Colonic mucosa (tissue), 4 donors: ENCODE data around the gene SPRYD3. TPM values are rescaled to one million over a fixed set of nuclear protein-coding genes. Genes with fewer than 3 reads are reported as not detected.

ENCODE experiments used
- DNase-seq: peaks from one replicate; pipeline ENCODE4 v3.0.0-alpha.2; 2020
- H3K27ac ChIP-seq: fragments of 200-600 bp; one replicate; pipeline ENCODE4 v1.8.0; 2021
- H3K27me3 ChIP-seq: fragments of 200-600 bp; one replicate; pipeline ENCODE4 v1.8.0; 2021
- H3K36me3 ChIP-seq: fragments of 200-600 bp; one replicate; pipeline ENCODE4 v1.8.0; 2021
- H3K4me1 ChIP-seq: fragments of 200-600 bp; one replicate; pipeline ENCODE4 v1.8.0; 2021; ENCODE audit warnings: mild to moderate bottlenecking
- H3K4me3 ChIP-seq: fragments of 200-600 bp; one replicate; pipeline ENCODE4 v1.8.0; 2021
- H3K9ac ChIP-seq, 2 donors: one replicate each; pipeline ENCODE4 v1.7.0; 2013; ENCODE audit warnings: control low read depth in 2 of 2, low read depth in 2 of 2, low read length in 2 of 2
- H3K9me3 ChIP-seq: fragments of 200-600 bp; one replicate; pipeline ENCODE4 v1.8.0; 2021
- CTCF ChIP-seq: fragments of 200-600 bp; IDR thresholded peaks from one replicate; pipeline ENCODE4 v1.8.0; 2022; ENCODE audit warnings: antibody characterized with exemption, mild to moderate bottlenecking
- intact Hi-C: fragments of 100-400 bp; cut with DNase I; formaldehyde crosslinking; loops from one replicate; pipeline ENCODE4 v1.14.1; 2022
- total RNA-seq, 2 donors: library from RNA; stranded (reverse); fragmentation: NEBNext Ultra II Directional in 1 of 2; extraction: Animal tissue kit (Norgen Biotek cat#: 25700) in 1 of 2; gene quantifications; one replicate each; pipeline ENCODE4 v1.2.1, GENCODE V29; 2021
- donor health status: healthy.
- donor health status: DM: no; HTN: no; CAD: no.
- donor health status: DM: no; HTN: no; CAD: no.

SPRYD3 gene
- total RNA-seq, 2 donors from 2014 or later, result 32.5 to 35.0 TPM

GRCh38 chr12:53090554-53090953 is 11.4 kb upstream of the SPRYD3 start:
- no peaks in the 10 kb centered on the region for H3K36me3 ChIP-seq
- H3K4me1 ChIP-seq, result no peaks in the 10 kb centered on the region
- H3K4me3 ChIP-seq, result no peak overlapping the region
- H3K27me3 ChIP-seq, result no peaks in the 10 kb centered on the region
- intact Hi-C loops, result no loop called here
- no peak for TF ChIP-seq CTCF
- DNase-seq, result no peak
- H3K9ac ChIP-seq, result no peak overlapping the region
- no peak overlapping the region for H3K27ac ChIP-seq
- no peaks in the 10 kb centered on the region for H3K9me3 ChIP-seq

- Histone ChIP-seq H3K4me1 (no peaks in the 10 kb centered on the region), H3K9me3 (no peaks in the 10 kb centered on the region), H3K4me3 (no peak overlapping the region), H3K27ac (no peak overlapping the region), H3K27me3 (no peaks in the 10 kb centered on the region), H3K36me3 (no peaks in the 10 kb centered on the region), H3K9ac (no peak overlapping the region)
- DNase-seq, result peak; percentile 6
- TF ChIP-seq CTCF, result no peak
- intact Hi-C loops, result no loop called here
Observed at GRCh38 chr12:53090105-53090504, 10.9 kb upstream of the SPRYD3 start.

- intact Hi-C loops, result no loop called here
- no peaks in the 10 kb centered on the region for H3K4me1 ChIP-seq
- no peak overlapping the region for H3K9ac ChIP-seq
- H3K27ac ChIP-seq, result no peak overlapping the region
- DNase-seq, result no peak
- no peaks in the 10 kb centered on the region for H3K27me3 ChIP-seq
- no peak overlapping the region for H3K4me3 ChIP-seq
- H3K9me3 ChIP-seq, result no peaks in the 10 kb centered on the region
- TF ChIP-seq CTCF, result no peak
- no peaks in the 10 kb centered on the region for H3K36me3 ChIP-seq
Observed at GRCh38 chr12:53086361-53086760, 7.2 kb upstream of the SPRYD3 start.

GRCh38 chr12:53082637-53083175 is 3.5 kb upstream of the SPRYD3 start:
- no peak for DNase-seq
- no peak for TF ChIP-seq CTCF
- Histone ChIP-seq H3K36me3 (no peaks in the 10 kb centered on the region), H3K4me1 (peaks cover 9% of the 10 kb centered on the region), H3K27me3 (no peaks in the 10 kb centered on the region), H3K9ac (no peak overlapping the region), H3K4me3 (no peak overlapping the region), H3K27ac (no peak overlapping the region), H3K9me3 (no peaks in the 10 kb centered on the region)
- intact Hi-C loops, result no loop called here

- intact Hi-C loops, result no loop called here
- Histone ChIP-seq H3K4me1 (peaks cover 9% of the 10 kb centered on the region), H3K4me3 (peak overlapping the region; percentile 88), H3K27me3 (no peaks in the 10 kb centered on the region), H3K36me3 (peaks cover 9% of the 10 kb centered on the region), H3K27ac (peak overlapping the region; percentile 83), H3K9me3 (no peaks in the 10 kb centered on the region), H3K9ac (peak overlapping the region; percentile 83 to 84)
- peak; percentile 60 for DNase-seq
- TF ChIP-seq CTCF, result no peak
Observed at GRCh38 chr12:53078425-53079225, 565 bp downstream of the SPRYD3 start.
